Keratinocyte (primary cell): Measurements from ENCODE around the gene ABCB9. TPM values are rescaled to one million over a fixed set of nuclear protein-coding genes. Genes with fewer than 3 reads are reported as not detected.
A peak's percentile ranks its signal among the peaks of the same experiment; 100 is the strongest.
"Not testable (repeated sequence)": the region's sequence is repeated elsewhere in the genome, so short reads cannot be mapped to it uniquely, and the experiment has no call there.

ENCODE experiments used
- DNase-seq: peaks from one replicate; pipeline ENCODE4 v3.0.0-alpha.2; 2011; ENCODE audit warnings: low read depth, missing footprints, low spot score
- FAIRE-seq: peaks from 2 replicates; lab custom pipeline; 2011; peaks lifted over from hg19 to GRCh38; lab: Jason Lieb, UNC
- H2AFZ ChIP-seq: 2 replicates; pipeline ENCODE4 v1.6.0; 2012; ENCODE audit warnings: low read length, control low read depth, inconsistent platforms; ENCODE audit not compliant: control insufficient read depth
- H3K27ac ChIP-seq: 2 replicates; pipeline ENCODE4 v1.5.1; 2011; ENCODE audit warnings: low read length; ENCODE audit not compliant: control insufficient read depth, insufficient read depth
- H3K27me3 ChIP-seq: 3 replicates; pipeline ENCODE4 v1.6.0; 2011; ENCODE audit warnings: low read length; ENCODE audit not compliant: control insufficient read depth, insufficient read depth; ENCODE audit errors: extremely low read depth
- H3K36me3 ChIP-seq, 2 experiments: 2 replicates in 1 of 2; 3 replicates in 1 of 2; pipeline ENCODE4 v1.5.1; 2011; ENCODE audit warnings: low read length in 2 of 2, mild to moderate bottlenecking in 1 of 2; ENCODE audit not compliant: control insufficient read depth in 2 of 2, insufficient read depth in 2 of 2; ENCODE audit errors: extremely low read depth in 1 of 2
- H3K4me1 ChIP-seq: 3 replicates; pipeline ENCODE4 v1.5.1; 2011; ENCODE audit warnings: low read length; ENCODE audit not compliant: control insufficient read depth, insufficient read depth; ENCODE audit errors: extremely low read depth
- H3K4me2 ChIP-seq: 3 replicates; pipeline ENCODE4 v1.6.0; 2011; ENCODE audit warnings: low read depth, low read length; ENCODE audit not compliant: control insufficient read depth, insufficient read depth; ENCODE audit errors: extremely low read depth
- H3K4me3 ChIP-seq, 3 experiments: fragments of 200-600 bp in 1 of 3; sonication (generic) in 1 of 3; 2 replicates in 2 of 3; 3 replicates in 1 of 3; pipeline ENCODE4 v1.5.1; 2011 to 2016; ENCODE audit warnings: low read length in 3 of 3, mild to moderate bottlenecking in 3 of 3, control low read depth in 2 of 3, inconsistent platforms in 1 of 3, low read depth in 1 of 3, mixed read lengths in 1 of 3, mixed run types in 1 of 3, moderate library complexity in 1 of 3; ENCODE audit not compliant: control insufficient read depth in 2 of 3, insufficient read depth in 2 of 3; ENCODE audit errors: extremely low read depth in 1 of 3
- H3K79me2 ChIP-seq: 2 replicates; pipeline ENCODE4 v1.6.0; 2012; ENCODE audit warnings: low read length; ENCODE audit not compliant: control insufficient read depth, insufficient read depth
- H3K9ac ChIP-seq: 3 replicates; pipeline ENCODE4 v1.6.0; 2011; ENCODE audit warnings: low read length; ENCODE audit not compliant: control insufficient read depth, insufficient read depth; ENCODE audit errors: extremely low read depth
- H3K9me1 ChIP-seq: 3 replicates; pipeline ENCODE4 v1.6.0; 2011; ENCODE audit warnings: low read length; ENCODE audit not compliant: control insufficient read depth, insufficient read depth; ENCODE audit errors: extremely low read depth
- H3K9me3 ChIP-seq: 2 replicates; pipeline ENCODE4 v1.5.1; 2012; ENCODE audit warnings: low read depth, low read length; ENCODE audit not compliant: control insufficient read depth
- H4K20me1 ChIP-seq: 3 replicates; pipeline ENCODE4 v1.6.0; 2011; ENCODE audit warnings: low read length; ENCODE audit not compliant: control insufficient read depth, insufficient read depth; ENCODE audit errors: extremely low read depth
- CTCF ChIP-seq, 3 experiments: IDR thresholded peaks in 1 of 3; conservative IDR thresholded peaks in 1 of 3; optimal IDR thresholded peaks in 1 of 3; 2 replicates in 2 of 3; 3 replicates in 1 of 3; pipeline versions ENCODE3 to v1.5.1; 2011; ENCODE audit warnings: low read length in 3 of 3, mild to moderate bottlenecking in 3 of 3, moderate library complexity in 2 of 3, control low read depth in 1 of 3, inconsistent platforms in 1 of 3; ENCODE audit not compliant: insufficient read depth in 2 of 3; ENCODE audit errors: extremely low read depth in 1 of 3
- EZH2 ChIP-seq: IDR thresholded peaks from one replicate; pipeline ENCODE4 v1.6.1; 2012; ENCODE audit warnings: inconsistent platforms, mild to moderate bottlenecking, low read length, moderate library complexity
- dilution Hi-C: fragments of 300-500 bp; cut with MboI; formaldehyde crosslinking; loops from one replicate; pipeline ENCODE4 v1.7.0; 2020; ENCODE audit warnings: low sequenced_read_pairs; ENCODE audit not compliant: extremely low pct_ligation_motif_present
- polyA minus RNA-seq, 3 experiments: library from RNA; depleted of rRNA, polyadenylated mRNA; stranded (reverse); fragments of >200 nt; gene quantifications; 1 replicate in 1 of 3; 2 replicates in 1 of 3; 3 replicates in 1 of 3; pipeline ENCODE4 v1.2.3, GENCODE V29; 2011
- polyA plus RNA-seq, 5 experiments: library from polyadenylated mRNA; depleted of rRNA in 3 of 5; stranded (reverse) in 3 of 5; stranded (forward) in 1 of 5; unstranded in 1 of 5; fragments of >200 nt; gene quantifications; 1 replicate in 1 of 5; 2 replicates in 3 of 5; 3 replicates in 1 of 5; pipeline versions ENCODE4 v1.2.1 to v1.2.3, GENCODE V29; 2011 to 2012; ENCODE audit warnings: missing spikeins in 2 of 5, low read depth in 1 of 5, low replicate concordance in 1 of 5

The ABCB9 gene
- polyA plus RNA-seq (4.0 to 5.7 TPM (median 4.7 TPM) in 3 replicates), polyA minus RNA-seq (11.5 to 18.6 TPM (median 12.6 TPM) in 3 replicates)
- polyA plus RNA-seq (2011; ENCODE audit: low read depth): 1.0 TPM
- 2.5 and 3.3 TPM in 2 replicates for polyA plus RNA-seq (2011; cell fraction: cytosol; rRNA removed)
- polyA plus RNA-seq (2011; cell fraction: nucleus; rRNA removed): 7.5 and 11.4 TPM in 2 replicates
- polyA plus RNA-seq (2012; ENCODE audit: low replicate concordance): 1.7 and 7.0 TPM in 2 replicates
- 8.6 TPM for polyA minus RNA-seq (2011; cell fraction: cytosol; rRNA and poly(A)+ RNA removed)
- polyA minus RNA-seq (2011; cell fraction: nucleus; rRNA and poly(A)+ RNA removed): 9.4 and 10.2 TPM in 2 replicates

DNA sequence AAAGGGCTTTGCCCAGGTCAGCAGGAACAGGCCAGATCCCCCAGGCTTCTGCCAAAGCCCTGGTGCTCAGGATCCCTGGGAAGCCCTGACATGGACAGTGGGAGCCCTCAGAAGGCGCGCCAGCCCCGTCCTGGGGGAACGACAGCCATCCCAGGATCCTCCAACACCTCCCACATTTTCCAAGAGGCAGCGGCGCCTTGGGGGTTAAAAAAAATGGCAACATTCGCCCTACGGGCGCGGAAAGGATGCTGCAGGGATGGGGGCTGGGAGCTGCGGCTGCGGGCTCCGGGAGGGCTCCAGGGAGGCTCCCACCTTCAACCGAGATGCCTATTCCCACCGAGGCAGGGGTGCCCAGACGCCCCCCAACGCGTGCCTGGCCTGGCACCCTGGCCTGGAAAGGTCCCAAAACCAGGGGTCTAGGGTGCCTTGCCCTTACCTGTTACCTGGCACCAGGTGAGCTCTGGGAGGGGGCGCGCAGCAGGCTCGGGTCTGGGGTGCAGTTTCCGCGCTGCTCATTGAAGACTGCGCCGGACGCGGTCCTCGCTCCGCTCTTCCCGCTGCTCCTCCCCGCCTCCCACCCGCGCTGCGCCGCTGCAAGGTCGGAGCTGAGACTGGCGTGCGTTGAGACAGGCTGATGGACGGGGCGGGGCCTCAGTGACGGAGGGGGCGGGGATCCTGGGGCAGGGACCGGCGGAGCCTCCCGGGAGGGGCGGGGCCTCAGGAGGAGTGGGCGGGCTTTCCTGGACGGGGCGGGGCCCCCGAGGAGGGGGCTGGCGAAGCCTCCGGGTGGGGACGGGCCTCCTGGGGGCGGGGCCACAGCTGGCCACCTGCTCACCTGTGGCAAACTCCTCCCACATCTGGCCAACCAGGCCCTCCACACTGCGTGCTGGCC lies at the start of gene ABCB9:
Gene ABCB9 (minus strand): TSS at position 613 of the 892 bp plus-strand sequence. CDS start 6,228 bp downstream, outside the sequence.
- Histone ChIP-seq H3K9me3 (no peaks in the 10 kb centered on the region), H3K36me3 (no peaks in the 10 kb centered on the region), H3K4me1 (peaks cover 25% of the 10 kb centered on the region), H3K4me2 (peak within 1 kb of the TSS; percentile 83), H3K79me2 (peaks cover 9% of the 10 kb centered on the region), H3K9me1 (no peaks in the 10 kb centered on the region), H3K27ac (peak within 1 kb of the TSS; percentile 24), H3K4me3 (peak within 1 kb of the TSS; percentile 74 to 82 (median 77)), H3K9ac (peak within 1 kb of the TSS; percentile 60), H3K27me3 (no peaks in the 10 kb centered on the region), H2AFZ (peak within 1 kb of the TSS; percentile 87), H4K20me1 (no peaks in the 10 kb centered on the region)
- FAIRE-seq (peak; percentile 56), DNase-seq (peak; percentile 87)
- TF ChIP-seq EZH2 (no peak), CTCF (optimal IDR thresholded peaks at IDR 0.05 in 1 of 3, IDR thresholded peaks at IDR 0.05 in 1 of 3, conservative IDR thresholded peaks at IDR 0.05 in 1 of 3; ENCODE audit: extremely low read depth in 1 of 3, insufficient read depth in 2 of 3, low read length in 3 of 3) (peak in 1 of 3 experiments; percentile 18)
- dilution Hi-C loops: no loop called here

DNA sequence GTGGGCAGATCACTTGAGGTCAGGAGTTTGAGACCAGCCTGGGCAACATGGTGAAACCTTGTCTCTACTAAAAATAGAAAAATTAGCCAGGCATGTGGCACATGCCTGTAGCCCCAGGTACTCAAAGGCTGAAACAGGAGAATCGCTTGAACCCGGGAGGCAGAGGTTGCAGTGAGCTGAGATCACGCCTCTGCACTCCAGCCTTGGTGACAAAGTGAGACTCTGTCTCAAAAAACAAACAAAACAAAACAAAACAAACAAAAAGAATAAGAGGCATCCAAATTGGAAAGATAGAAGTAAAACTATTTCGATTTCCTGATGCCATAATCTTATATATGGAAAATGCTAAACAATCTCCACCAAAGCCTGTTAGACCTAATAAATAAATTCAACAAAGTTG lies 48.2 kb upstream of the ABCB9 start:
- H3K9ac ChIP-seq, FAIRE-seq, H4K20me1 ChIP-seq, DNase-seq, H3K79me2 ChIP-seq, H3K4me1 ChIP-seq, H3K27ac ChIP-seq, H3K4me3 ChIP-seq, H3K9me3 ChIP-seq, H3K4me2 ChIP-seq, dilution Hi-C loops, H3K36me3 ChIP-seq, H3K9me1 ChIP-seq, H2AFZ ChIP-seq, H3K27me3 ChIP-seq: not testable (repeated sequence)
